Stimulated activated memory B cell treated with anti-CD40 and anti-IgM and Interleukin-4, amounts not matched to agents 10 μg/mL and 1 μg/mL and 100 μg/mL, for 72 hours (primary cell): ENCODE results near the gene ZNF558.

Experiments
- ATAC-seq: fragments of 150-1000 bp; cut with Tn5 transposase; 2 replicates; pipeline ENCODE4 v1.10.0; 2021
- H3K27ac Mint-ChIP-seq: one replicate; pipeline ENCODE4 v1.8.0; 2022; ENCODE audit warnings: mild to moderate bottlenecking, mixed read lengths
- H3K27me3 Mint-ChIP-seq: one replicate; pipeline ENCODE4 v1.8.0; 2022; ENCODE audit warnings: mixed read lengths
- H3K36me3 Mint-ChIP-seq: one replicate; pipeline ENCODE4 v1.8.0; 2022; ENCODE audit warnings: mixed read lengths
- H3K4me1 Mint-ChIP-seq: one replicate; pipeline ENCODE4 v1.8.0; 2022; ENCODE audit warnings: mixed read lengths
- H3K4me3 Mint-ChIP-seq: one replicate; pipeline ENCODE4 v1.8.0; 2022; ENCODE audit warnings: mild to moderate bottlenecking, moderate library complexity, mixed read lengths
- H3K9me3 Mint-ChIP-seq: one replicate; pipeline ENCODE4 v1.8.0; 2022; ENCODE audit warnings: mixed read lengths

ZNF558 gene

GRCh38 chr19:8832132-8833021, at the start of gene ZNF558, which contains the start of gene MBD3L1:
Gene ZNF558 (minus strand): TSS chr19:8832304. CDS start chr19:8822659, 9,645 bp downstream.
Gene MBD3L1 (plus strand): TSS chr19:8832377. CDS start chr19:8842679, 10,302 bp downstream.
- H3K4me3 Mint-ChIP-seq, result peak within 1 kb of the TSS; percentile 92
- no peaks in the 10 kb centered on the region for H3K27me3 Mint-ChIP-seq
- ATAC-seq, result peak; percentile 96
- peaks cover 17% of the 10 kb centered on the region for H3K36me3 Mint-ChIP-seq
- peaks cover 15% of the 10 kb centered on the region for H3K4me1 Mint-ChIP-seq
- peaks cover 4% of the 10 kb centered on the region for H3K9me3 Mint-ChIP-seq
- H3K27ac Mint-ChIP-seq, result peak within 1 kb of the TSS; percentile 91

GRCh38 chr19:8881512-8881911, 49.4 kb upstream of the ZNF558 start:
- Mint-ChIP-seq H3K27ac (no peak overlapping the region), H3K36me3 (peaks cover 6% of the 10 kb centered on the region), H3K9me3 (peaks cover 19% of the 10 kb centered on the region), H3K27me3 (peaks cover 9% of the 10 kb centered on the region), H3K4me3 (no peak overlapping the region), H3K4me1 (no peaks in the 10 kb centered on the region)
- ATAC-seq, result no peak

GRCh38 chr19:8880868-8881488, 48.9 kb upstream of the ZNF558 start:
- no peak overlapping the region for H3K27ac Mint-ChIP-seq
- no peaks in the 10 kb centered on the region for H3K4me1 Mint-ChIP-seq
- H3K9me3 Mint-ChIP-seq, result peaks cover 19% of the 10 kb centered on the region
- peaks cover 6% of the 10 kb centered on the region for H3K36me3 Mint-ChIP-seq
- no peak for ATAC-seq
- peaks cover 9% of the 10 kb centered on the region for H3K27me3 Mint-ChIP-seq
- no peak overlapping the region for H3K4me3 Mint-ChIP-seq

- Mint-ChIP-seq H3K27me3 (peaks cover 9% of the 10 kb centered on the region), H3K4me1 (no peaks in the 10 kb centered on the region), H3K4me3 (no peak overlapping the region), H3K27ac (no peak overlapping the region), H3K36me3 (peaks cover 6% of the 10 kb centered on the region), H3K9me3 (peaks cover 24% of the 10 kb centered on the region)
- ATAC-seq, result no peak
Measured at GRCh38 chr19:8877854-8878705, 46.0 kb upstream of the ZNF558 start.

GRCh38 chr19:8866344-8866743, 34.2 kb upstream of the ZNF558 start:
- H3K36me3 Mint-ChIP-seq, result no peaks in the 10 kb centered on the region
- H3K4me1 Mint-ChIP-seq, result no peaks in the 10 kb centered on the region
- H3K27me3 Mint-ChIP-seq, result peaks cover 10% of the 10 kb centered on the region
- no peak overlapping the region for H3K27ac Mint-ChIP-seq
- no peak for ATAC-seq
- peaks cover 3% of the 10 kb centered on the region for H3K9me3 Mint-ChIP-seq
- H3K4me3 Mint-ChIP-seq, result no peak overlapping the region

GRCh38 chr19:8858260-8858659, 26.2 kb upstream of the ZNF558 start:
- Mint-ChIP-seq H3K27me3 (peaks cover 10% of the 10 kb centered on the region), H3K27ac (no peak overlapping the region), H3K4me1 (no peaks in the 10 kb centered on the region), H3K36me3 (no peaks in the 10 kb centered on the region), H3K4me3 (no peak overlapping the region), H3K9me3 (peaks cover 6% of the 10 kb centered on the region)
- ATAC-seq, result no peak

- no peaks in the 10 kb centered on the region for H3K4me1 Mint-ChIP-seq
- H3K4me3 Mint-ChIP-seq, result no peak overlapping the region
- peaks cover 12% of the 10 kb centered on the region for H3K27me3 Mint-ChIP-seq
- no peak for ATAC-seq
- H3K27ac Mint-ChIP-seq, result no peak overlapping the region
- H3K9me3 Mint-ChIP-seq, result peaks cover 22% of the 10 kb centered on the region
- H3K36me3 Mint-ChIP-seq, result peaks cover 6% of the 10 kb centered on the region
Measured at GRCh38 chr19:8850488-8850887, 18.4 kb upstream of the ZNF558 start.

GRCh38 chr19:8849232-8849631, 17.1 kb upstream of the ZNF558 start:
- H3K36me3 Mint-ChIP-seq, result peaks cover 6% of the 10 kb centered on the region
- H3K27ac Mint-ChIP-seq, result no peak overlapping the region
- peaks cover 22% of the 10 kb centered on the region for H3K9me3 Mint-ChIP-seq
- ATAC-seq, result no peak
- no peaks in the 10 kb centered on the region for H3K4me1 Mint-ChIP-seq
- peaks cover 12% of the 10 kb centered on the region for H3K27me3 Mint-ChIP-seq
- H3K4me3 Mint-ChIP-seq, result no peak overlapping the region

GRCh38 chr19:8846819-8847218, 14.7 kb upstream of the ZNF558 start:
- H3K27me3 Mint-ChIP-seq, result peaks cover 24% of the 10 kb centered on the region
- no peak for ATAC-seq
- H3K27ac Mint-ChIP-seq, result no peak overlapping the region
- H3K4me3 Mint-ChIP-seq, result no peak overlapping the region
- peaks cover 22% of the 10 kb centered on the region for H3K9me3 Mint-ChIP-seq
- no peaks in the 10 kb centered on the region for H3K4me1 Mint-ChIP-seq
- peaks cover 6% of the 10 kb centered on the region for H3K36me3 Mint-ChIP-seq

- no peak overlapping the region for H3K27ac Mint-ChIP-seq
- no peaks in the 10 kb centered on the region for H3K36me3 Mint-ChIP-seq
- H3K4me1 Mint-ChIP-seq, result no peaks in the 10 kb centered on the region
- H3K4me3 Mint-ChIP-seq, result no peak overlapping the region
- no peak for ATAC-seq
- H3K27me3 Mint-ChIP-seq, result peaks cover 28% of the 10 kb centered on the region
- H3K9me3 Mint-ChIP-seq, result peaks cover 7% of the 10 kb centered on the region
Measured at GRCh38 chr19:8840708-8841107, 8.6 kb upstream of the ZNF558 start.

GRCh38 chr19:8835877-8836276, 3.8 kb upstream of the ZNF558 start:
- Mint-ChIP-seq H3K27ac (no peak overlapping the region), H3K4me3 (no peak overlapping the region), H3K4me1 (peaks cover 15% of the 10 kb centered on the region), H3K27me3 (peaks cover 6% of the 10 kb centered on the region), H3K36me3 (no peaks in the 10 kb centered on the region), H3K9me3 (peaks cover 7% of the 10 kb centered on the region)
- no peak for ATAC-seq

GRCh38 chr19:8835446-8835845, 3.3 kb upstream of the ZNF558 start:
- no peak overlapping the region for H3K27ac Mint-ChIP-seq
- ATAC-seq, result no peak

GRCh38 chr19:8831832-8832131, 322 bp downstream of the ZNF558 start:
- H3K4me3 Mint-ChIP-seq, result peak overlapping the region; percentile 92
- peaks cover 21% of the 10 kb centered on the region for H3K36me3 Mint-ChIP-seq
- H3K4me1 Mint-ChIP-seq, result peaks cover 15% of the 10 kb centered on the region
- H3K27me3 Mint-ChIP-seq, result no peaks in the 10 kb centered on the region
- peak overlapping the region; percentile 91 for H3K27ac Mint-ChIP-seq
- peak; percentile 20 for ATAC-seq
- peaks cover 4% of the 10 kb centered on the region for H3K9me3 Mint-ChIP-seq

More at GRCh38 chr19:8835446-8835845, 3.3 kb upstream of the ZNF558 start:
- Mint-ChIP-seq H3K4me1 (peaks cover 15% of the 10 kb centered on the region), H3K4me3 (no peak overlapping the region), H3K27me3 (peaks cover 2% of the 10 kb centered on the region), H3K9me3 (peaks cover 7% of the 10 kb centered on the region), H3K36me3 (no peaks in the 10 kb centered on the region)

GRCh38 chr19:8831373-8831772, 731 bp downstream of the ZNF558 start:
- H3K4me1 Mint-ChIP-seq, result peaks cover 15% of the 10 kb centered on the region
- no peaks in the 10 kb centered on the region for H3K27me3 Mint-ChIP-seq
- peak overlapping the region; percentile 91 for H3K27ac Mint-ChIP-seq
- peak overlapping the region; percentile 92 for H3K4me3 Mint-ChIP-seq
- H3K9me3 Mint-ChIP-seq, result peaks cover 2% of the 10 kb centered on the region
- H3K36me3 Mint-ChIP-seq, result peaks cover 21% of the 10 kb centered on the region
- no peak for ATAC-seq

- Mint-ChIP-seq H3K9me3 (peaks cover 7% of the 10 kb centered on the region), H3K36me3 (peaks cover 58% of the 10 kb centered on the region), H3K4me3 (no peak overlapping the region), H3K4me1 (peaks cover 8% of the 10 kb centered on the region), H3K27me3 (no peaks in the 10 kb centered on the region), H3K27ac (no peak overlapping the region)
- no peak for ATAC-seq
Measured at GRCh38 chr19:8827277-8827676, 4.8 kb downstream of the ZNF558 start.
